IPS-NIHi7 (cell line): Measurements from ENCODE around the gene RBM10.

ENCODE experiments used
- DNase-seq: peaks from one replicate; pipeline ENCODE4 v3.0.0; 2012; ENCODE audit warnings: mixed read lengths; ENCODE audit errors: extremely low spot score

RBM10 gene

DNA sequence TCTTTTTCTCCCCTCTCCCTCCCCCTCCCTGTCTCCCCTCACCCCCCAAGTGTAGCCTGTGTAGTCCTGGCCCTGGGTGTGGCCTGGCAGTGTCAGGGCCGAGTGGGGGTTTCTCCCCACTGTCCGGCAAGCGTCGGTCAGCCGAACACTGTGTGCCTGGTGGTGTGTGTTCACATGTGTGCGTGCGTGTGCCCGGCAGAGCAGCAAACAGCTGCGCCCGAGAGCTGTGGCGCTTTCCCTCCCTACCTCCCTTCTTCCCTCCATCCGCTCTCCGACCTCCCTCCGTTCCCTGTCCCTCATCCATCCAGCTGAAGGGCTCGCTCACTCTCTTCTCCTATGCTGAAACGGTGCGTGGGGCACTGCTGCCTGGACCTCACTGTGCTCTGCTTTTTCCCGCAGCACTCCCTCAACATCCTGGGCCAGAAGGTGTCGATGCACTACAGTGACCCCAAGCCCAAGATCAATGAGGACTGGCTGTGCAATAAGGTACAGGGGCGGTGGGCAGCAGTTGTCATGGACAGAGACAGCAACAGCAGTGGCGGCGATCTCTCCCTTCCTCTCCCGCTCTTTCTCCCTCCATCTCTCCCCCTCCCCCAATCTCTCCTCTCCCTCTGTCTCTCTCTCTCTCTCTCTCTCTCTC, 31.2 kb downstream of the RBM10 start:
- DNase-seq = no peak

DNA sequence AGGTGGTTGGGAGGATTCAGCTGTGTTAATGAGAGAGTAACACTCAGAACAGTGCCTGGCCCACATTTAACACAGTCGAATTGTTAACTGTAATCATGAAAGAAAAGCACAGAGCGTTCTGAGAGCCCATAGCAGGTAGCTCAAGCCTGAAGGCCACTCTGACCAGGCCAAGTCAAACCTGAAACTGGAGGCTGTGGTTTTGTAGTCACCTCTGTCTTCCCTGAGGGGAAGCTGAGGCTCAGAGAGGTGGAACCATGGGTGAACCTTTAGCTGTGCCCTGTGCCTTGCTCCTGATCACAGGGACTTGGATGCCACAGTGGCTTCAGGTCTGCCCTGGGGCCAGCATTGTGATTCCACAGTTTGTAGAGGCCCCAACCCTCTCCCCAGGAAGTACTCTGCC, 32.1 kb downstream of the RBM10 start:
- DNase-seq = no peak

DNA sequence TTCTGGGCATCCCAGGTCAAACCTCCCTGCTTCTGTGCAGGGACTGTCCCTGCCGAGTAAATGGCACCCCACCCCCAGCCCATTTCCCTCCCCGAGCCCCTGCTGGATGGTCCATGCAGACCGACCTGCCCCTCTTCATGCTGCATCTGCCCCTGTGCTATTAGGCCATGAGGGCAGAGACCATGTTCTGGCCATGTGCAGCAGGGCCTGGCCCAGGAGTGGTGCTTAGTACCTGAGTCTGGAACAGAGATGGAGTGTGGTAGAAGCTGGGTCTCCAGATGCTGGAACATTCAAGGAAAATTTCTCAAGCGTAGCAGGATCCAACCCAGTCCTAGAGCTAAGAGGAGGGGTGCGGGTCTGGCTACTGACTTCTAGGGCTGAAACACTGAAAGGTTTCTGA, 33.3 kb downstream of the RBM10 start:
- DNase-seq = no peak

DNA sequence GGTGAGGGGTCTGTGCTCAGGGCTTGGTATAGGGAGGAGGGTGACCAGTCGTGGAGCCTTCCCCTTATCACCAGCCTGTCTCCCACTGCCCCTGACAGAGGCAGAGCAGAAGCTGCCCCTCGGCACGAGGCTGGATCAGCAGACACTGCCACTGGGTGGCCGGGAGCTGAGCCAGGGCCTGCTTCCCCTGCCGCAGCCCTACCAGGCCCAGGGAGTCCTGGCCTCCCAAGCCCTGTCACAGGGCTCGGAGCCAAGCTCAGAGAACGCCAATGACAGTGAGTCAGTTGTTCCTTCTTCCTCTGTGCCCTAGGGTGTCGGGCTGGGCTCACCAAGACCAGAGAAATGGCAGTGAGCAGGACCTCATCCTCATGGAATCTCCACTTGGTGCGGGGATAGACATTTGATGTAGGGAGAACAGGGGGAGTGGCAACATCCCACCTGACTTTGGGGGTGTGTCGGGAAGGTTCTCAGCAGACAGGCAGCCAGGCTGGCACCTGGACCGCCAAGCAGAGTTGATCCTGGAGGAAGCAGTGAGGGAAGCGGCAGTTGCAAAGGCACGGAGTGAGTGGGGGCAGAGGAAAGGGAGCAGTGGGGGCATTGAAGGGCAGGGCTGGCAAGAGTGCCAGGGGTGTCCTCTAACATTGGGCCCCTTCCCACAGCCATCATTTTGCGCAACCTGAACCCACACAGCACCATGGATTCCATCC, 34.4 kb downstream of the RBM10 start:
- DNase-seq = no peak

DNA sequence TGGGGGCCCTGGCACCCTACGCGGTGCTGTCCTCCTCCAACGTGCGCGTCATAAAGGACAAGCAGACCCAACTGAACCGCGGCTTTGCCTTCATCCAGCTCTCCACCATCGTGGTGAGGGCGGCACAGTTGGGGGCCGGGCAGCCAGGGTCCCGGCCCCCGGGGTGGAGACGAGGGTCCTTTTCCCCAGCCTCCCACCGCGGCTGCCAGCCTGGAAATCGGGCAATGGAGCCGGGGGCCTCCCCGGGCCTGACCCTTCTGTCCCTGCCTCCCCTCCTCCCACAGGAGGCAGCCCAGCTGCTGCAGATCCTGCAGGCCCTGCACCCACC, 34.9 kb downstream of the RBM10 start:
- DNase-seq = no peak

DNA sequence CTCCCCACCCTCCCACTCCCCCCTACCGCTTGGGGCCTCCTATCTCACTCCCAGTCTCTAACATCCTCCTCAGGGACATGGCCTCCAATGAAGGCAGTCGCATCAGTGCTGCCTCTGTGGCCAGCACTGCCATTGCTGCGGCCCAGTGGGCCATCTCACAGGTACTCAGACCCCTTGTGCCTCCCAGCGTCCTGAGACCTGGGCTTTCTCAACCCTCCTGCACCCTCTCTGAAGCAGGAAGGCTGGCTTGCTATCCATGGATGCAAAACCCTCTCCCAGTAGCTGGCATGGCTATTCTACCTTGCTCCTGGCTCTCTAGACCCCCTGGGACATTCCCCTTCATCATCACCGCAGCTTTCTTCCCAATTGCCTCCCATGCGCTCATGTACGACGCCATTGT, 35.3 kb downstream of the RBM10 start:
- no peak for DNase-seq

DNA sequence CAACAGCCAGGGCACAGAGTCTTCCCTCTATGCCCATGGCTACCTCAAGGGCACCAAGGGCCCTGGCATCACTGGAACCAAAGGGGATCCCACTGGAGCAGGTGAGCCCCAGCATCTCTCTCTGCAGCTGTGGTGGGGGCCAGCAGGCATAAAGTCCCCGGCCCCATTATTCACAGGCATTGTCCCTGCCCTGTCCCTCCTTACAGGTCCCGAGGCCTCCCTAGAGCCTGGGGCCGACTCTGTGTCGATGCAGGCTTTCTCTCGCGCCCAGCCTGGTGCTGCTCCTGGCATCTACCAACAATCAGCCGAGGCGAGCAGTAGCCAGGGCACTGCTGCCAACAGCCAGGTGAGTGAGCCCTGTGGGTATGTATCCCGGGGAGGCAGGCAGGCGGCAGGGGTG, 36.3 kb downstream of the RBM10 start:
- no peak for DNase-seq

DNA sequence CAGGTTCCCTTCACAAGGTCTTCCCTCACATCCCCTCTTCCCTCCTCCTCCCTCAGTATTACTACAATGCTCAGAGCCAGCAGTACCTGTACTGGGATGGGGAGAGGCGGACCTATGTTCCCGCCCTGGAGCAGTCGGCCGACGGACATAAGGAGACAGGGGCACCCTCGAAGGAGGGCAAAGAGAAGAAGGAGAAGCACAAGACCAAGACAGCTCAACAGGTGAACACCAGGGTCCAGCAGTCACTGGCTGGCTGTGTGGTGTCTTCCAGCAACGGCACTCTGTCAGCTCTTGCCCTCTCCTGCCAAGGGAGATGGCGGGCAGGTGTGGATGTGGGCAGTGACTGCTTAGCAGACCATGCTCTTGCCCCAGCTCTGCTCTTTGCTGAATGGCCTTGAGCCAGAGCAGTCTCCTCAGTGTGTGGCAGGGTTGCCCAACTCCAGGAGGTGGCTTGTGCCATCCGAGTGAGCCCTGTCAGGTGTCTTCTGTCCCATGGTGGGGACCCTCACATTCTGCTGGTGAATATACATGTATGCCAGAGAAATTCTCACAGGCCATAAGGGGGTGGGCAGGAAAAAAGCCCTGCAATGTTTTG, 37.2 kb downstream of the RBM10 start:
- no peak for DNase-seq

DNA sequence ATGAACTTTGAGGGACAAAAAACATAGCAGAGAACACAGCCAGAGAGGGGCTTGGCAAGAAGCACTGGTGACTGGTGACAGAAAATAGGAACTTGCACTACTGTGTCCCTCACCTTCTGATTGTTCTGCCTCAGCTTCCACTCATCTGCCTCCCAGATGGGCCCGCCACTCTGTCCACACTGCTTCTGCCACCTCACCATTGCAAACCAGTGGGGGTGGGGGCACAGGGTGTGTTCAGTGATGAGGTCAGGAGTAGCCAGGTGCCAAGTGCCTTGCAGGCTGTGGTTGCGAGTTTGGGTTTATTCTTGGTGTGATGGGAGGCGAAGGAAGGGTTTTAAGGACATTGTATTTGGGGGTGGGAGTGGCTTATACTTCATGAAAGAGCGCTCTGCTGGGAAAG, 39.5 kb downstream of the RBM10 start:
- no peak for DNase-seq

DNA sequence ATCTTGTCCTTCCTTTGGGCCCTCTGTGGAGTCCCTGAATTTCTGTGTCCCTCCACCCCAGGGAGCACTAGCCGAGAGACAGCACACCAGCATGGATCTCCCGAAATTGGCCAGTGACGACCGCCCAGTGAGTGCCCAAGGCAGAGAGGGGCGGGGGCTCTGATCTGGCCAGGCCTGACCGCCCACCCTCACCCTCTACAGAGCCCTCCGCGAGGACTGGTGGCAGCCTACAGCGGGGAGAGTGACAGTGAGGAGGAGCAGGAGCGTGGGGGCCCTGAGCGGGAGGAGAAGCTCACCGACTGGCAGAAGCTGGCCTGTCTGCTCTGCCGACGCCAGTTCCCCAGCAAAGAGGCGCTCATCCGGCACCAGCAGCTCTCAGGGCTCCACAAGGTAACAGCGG, 40.2 kb downstream of the RBM10 start:
- no peak for DNase-seq

DNA sequence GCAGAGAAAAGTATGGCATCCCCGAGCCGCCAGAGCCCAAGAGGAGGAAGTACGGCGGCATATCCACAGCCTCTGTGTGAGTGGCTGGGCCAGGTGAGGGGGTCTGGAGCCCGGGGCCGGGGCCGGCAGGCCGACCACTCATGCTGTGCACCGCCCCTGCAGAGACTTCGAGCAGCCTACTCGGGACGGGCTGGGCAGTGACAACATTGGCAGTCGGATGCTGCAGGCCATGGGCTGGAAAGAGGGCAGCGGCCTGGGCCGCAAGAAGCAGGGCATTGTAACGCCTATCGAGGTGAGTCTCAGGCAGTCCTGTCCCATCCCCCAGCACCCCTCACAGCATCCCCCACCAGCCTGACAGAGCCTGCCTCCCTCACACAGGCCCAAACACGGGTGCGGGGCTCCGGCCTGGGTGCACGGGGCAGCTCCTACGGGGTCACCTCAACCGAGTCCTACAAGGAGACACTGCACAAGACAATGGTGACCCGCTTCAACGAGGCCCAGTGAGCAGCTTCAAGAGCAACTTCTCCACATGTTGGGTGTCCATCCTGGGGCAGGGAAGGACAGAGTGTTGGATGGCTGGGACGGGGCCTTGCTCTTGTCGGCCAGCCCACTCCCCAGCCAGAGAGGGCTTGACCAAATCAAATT, 41.2 kb downstream of the RBM10 start:
- DNase-seq = no peak

DNA sequence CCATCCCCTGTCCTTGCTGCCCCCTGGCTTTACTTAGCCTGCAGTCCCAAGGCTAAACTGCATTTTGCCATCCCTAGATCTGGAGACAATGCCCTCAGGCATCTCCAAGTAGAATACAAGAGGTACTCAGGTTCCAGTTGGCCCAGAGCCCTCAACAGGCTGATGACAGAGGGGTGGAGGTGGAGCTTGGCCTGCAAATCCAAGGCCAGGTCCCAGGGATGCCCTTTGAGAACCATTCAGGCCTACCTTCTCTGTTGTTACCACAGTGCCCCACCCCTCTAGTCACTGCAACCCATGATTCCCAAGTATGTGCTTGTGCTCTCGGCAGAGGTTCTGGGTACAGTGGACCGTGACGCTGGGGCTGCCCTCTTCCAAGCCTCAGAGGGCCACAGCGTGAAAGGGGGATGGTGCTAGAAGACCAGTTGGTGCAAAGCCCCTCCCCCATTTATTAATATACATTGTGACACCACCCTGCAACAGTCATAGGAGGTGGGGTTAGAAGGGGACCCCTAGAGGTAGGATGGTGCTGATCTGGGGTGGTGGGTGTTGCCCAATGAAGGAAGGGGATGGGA, 42.2 kb downstream of the RBM10 start:
- DNase-seq = no peak

DNA sequence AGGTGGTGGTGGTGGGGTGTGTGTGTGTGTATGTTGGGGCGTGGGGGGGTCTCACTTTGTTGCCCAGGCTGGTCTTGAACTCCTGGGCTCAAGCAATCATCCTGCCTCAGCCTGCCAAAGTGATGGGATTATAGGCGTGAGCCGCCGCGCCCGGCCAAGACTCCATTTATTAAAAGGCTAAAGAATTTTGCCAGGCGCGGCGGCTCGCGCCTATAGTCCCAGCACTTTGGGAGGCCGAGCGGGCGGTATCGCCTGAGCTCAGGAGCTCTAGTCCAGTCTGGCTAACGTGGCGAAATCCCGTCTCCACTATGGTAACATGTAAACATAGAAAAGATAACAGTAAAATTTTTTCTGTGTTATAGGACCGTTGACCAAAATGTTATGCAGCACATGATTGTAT, 44.9 kb downstream of the RBM10 start:
- DNase-seq = no peak

DNA sequence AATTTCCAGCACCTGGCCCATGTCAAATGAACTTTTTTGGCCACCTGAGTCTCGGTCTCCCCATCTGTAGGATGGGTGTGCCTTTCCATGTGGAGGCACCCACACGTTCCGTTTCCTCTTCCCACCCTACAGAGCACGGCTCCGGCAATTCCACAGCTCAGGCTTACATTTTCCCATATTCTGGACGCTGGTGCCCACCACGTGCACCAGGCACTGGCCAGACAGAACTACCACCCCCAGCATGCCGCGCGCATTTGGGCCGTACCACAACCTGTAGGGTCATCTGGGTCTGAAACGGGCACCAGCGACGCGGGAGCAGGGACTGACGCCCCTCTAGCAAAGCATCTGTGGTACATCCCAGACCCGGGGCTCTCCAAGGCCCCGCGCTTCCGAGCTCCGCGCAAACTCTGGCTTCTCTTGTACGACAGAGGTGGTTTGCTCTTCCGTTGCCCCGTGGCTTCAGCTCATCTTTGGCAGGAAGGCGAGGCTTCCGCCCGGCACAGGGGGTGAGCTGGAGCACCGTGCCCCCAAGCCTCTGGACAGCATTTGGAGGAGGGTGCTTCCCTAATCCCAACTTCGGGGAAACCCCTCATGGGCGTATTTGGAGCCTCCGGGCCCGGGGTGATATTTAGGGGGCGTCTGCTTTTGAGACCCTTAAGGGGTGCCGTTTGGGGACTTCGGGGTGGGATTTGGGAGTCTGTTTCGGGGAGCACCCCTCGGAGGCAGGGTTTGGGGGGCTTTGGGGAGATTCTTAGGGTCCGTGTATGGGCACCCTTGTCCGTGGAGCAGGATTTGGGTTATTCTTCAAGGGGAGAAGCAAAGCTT, 45.6 kb downstream of the RBM10 start:
- peak; percentile 94 for DNase-seq

DNA sequence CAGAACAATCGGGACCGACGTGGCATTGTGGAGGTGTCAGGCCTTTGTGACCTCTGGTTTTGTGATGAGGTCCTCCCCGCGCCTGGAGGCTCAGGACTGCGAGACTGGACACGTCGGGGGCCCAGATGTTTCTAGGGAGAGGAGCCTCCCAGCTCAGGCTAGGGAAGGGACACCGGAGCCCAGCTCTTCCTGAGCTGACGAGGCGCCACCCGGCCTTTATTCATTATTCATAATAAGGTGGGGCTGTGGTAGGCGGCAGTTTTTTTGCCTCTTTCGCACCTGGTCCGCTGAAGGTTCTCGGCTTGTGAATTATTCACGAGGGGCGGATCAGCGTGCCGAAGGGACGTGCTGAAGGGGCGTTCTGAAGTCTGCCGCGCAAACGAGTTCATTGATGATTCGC, 46.3 kb downstream of the RBM10 start:
- DNase-seq = no peak

DNA sequence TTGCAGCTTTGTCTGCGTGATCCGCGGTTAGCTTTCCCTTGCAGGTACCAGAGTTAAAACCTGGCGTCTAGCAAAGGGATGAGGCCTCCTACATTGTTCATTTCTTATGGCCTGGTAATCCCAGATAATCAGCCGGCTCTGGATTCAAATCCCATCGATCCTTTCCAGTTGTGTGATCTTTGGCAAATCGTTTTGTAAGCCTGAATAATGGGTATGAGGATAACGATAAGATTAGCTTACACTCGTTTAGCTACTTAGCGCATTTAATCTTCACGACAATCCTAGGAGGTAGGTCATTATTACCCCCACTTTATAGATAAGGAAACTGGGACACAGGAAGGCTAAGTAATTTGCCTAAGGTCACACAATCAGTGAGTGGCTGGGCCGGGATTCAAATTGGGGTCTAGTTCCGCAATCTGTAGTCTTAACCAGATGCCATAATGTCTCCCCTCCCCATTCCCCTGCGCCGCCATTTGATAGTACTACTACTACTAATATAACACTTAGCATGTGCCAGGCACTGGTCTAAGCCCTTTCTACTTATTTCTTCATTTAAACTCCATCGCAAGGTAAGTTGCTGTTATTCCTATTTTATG, 46.9 kb downstream of the RBM10 start:
- DNase-seq = no peak

DNA sequence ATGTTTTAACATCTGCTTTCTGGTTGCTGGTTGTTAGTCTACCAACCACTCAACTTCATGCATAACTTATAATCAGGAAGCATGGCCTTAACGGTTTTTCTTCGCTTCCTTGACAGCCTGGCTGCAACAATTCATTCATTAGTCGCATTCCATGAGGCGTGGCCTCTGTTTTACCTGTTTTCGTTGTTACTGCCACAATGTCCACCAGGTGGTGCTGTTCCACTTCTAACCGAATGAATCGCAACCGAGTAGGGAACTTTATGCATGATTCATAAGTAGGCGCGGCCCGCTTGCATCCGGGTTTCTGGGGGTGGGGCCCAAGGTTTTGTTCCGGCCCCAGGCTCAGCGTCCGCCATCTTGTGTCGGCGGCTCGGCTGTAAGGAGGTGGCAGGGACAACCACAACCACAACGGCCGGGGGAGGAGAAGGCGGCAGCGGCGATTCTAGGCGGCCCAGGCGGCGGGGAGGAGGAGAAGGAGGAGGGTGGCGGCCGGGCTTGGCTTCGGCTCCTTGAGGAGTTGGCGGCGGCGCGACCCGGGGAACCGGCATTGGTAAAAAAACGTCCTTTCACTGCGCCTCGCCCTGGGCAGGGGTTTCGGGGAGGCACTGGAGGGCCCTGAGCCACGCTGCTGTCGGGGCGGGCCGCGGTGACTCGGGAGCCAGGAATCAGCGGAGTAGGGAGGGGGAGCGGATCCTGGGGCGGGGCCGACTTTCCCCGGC, 48.6 kb downstream of the RBM10 start, which contains the start of gene UBA1:
Gene UBA1, plus strand, starts transcription at position 355 of the 719 bp plus-strand sequence. CDS start 4,974 bp downstream, outside the sequence.
- peak; percentile 90 for DNase-seq

DNA sequence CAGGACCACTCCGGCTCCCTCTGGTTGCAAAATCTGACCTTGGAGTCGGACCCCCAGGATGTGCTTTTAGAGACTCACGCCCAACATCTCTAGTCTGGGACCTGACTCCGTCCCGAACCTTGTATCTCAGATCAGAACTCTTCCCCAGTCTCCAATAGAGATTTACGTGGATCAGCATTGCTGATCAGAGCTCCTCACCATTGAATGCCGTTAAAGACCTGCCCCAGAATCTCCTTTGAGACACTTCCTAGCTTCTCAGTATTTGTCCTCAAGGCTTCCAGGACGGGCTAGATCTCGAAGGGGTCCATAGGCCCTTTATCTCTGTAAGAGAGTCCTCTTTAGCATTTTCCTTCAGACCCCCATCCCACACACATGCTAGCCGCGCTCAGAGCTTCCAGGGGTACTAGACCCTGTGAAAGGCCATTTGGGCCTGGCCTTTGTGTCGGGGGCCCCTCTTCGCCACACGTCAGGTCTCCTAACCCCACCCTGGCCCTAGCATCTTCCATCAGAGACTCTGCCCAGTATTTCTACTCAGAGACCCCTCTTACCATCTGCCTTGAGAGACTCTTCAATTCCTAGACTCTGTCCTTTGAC, 49.3 kb downstream of the RBM10 start:
- no peak for DNase-seq

DNA sequence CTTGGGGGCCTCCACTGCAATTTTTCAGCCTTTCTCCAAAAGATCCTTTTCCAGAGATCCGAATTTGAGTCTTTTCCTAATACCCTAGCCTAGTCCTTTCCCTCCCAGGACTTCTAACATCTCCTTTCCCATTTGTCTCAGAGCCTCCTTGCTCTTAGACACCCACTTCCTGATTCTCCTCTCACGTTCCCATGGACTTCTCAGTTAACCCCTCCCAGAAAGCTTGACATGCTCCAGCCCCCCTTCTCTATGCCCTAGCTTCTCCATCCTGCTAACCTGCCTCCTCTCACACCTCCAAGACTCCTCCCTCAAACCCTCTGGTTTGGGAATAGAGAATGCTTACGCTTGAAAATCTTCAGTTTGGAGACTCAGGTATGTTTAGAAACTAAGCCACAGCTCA, 51.1 kb downstream of the RBM10 start:
- no peak for DNase-seq

DNA sequence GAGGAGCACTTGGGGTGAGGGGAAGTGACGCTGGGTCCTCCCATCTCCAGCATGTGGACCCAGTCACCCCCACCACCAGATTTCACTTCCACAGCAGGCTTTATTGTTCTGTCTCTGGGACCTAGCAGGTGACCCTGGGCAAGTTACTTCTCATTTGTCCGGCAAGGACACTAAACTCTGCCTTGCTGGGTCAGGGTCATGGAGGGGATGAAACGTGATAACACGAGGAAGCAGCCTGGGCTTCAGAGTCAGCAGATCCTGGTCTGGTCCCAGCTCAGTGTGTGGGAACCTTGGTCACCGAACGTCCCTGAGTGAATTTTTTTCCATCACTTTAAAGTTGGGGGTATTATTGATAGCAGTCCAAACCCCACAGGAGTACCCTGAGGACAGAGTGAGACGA, 52.5 kb downstream of the RBM10 start:
- DNase-seq = no peak
